ENCODE data around the gene RTRAF.

DNA sequence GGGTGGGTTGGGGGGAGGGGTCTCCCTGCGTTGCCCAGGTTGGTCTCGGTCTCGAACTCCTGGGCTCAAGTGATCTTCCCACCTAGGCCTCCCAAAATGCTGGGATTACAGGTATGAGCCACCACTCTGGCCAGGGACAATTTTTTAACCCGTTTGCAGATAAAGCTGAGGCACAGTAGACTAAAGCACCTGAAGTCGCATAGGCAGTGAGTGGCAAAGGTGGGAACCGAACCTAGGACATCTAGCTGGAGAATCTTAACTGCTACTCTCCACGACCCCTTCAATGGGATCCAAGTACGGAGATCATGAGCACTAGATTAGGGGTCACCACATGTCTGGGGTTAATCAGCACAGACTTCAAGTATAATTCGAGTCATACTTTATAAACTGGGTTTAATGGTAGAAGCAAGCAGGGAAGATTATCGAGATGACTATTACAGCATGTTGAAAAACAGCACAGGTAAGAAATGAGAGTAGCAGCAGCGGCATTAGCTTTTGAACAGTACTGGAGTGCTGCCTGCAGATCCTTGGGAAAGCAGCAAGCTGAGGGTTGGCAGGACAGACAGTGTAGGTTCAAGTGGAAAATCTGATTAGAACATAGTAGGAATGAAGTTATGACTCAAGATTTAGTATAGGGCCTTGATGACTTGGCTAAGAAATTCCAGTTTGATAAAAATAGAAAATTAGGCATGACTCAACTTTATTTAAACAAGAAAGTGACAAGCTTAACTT lies 55.6 kb downstream of the RTRAF start:
- TF ChIP-seq CTCF (conservative IDR thresholded peaks at IDR 0.05; ENCODE audit: low read depth, low read length), result no peak
- TF ChIP-seq EZH2 (IDR thresholded peaks at IDR 0.05; ENCODE audit: low read length, unreplicated experiment), result no peak
- no peak for TF ChIP-seq EZH2phosphoT487 (IDR thresholded peaks at IDR 0.05; ENCODE audit: borderline replicate concordance, low read length)
